Retinal pigment epithelial cell (primary cell): ENCODE data around the gene USP20.

Experiments used
- DNase-seq: peaks from one replicate; pipeline ENCODE4 v3.0.0-alpha.2; 2010; ENCODE audit warnings: low read depth
- H3K4me3 ChIP-seq: 2 replicates; pipeline ENCODE4 v1.5.1; 2011; ENCODE audit warnings: mild to moderate bottlenecking, low read length, control low read depth, moderate library complexity
- TF ChIP-seq, protein P1 (sequence below): conservative IDR thresholded peaks from 2 replicates; pipeline ENCODE4 v1.5.1; 2011; ENCODE audit warnings: low read depth, low read length, control low read depth, inconsistent platforms

USP20 gene

GRCh38 chr9:129864991-129865647 lies 29.9 kb downstream of the USP20 start:
- H3K4me3 ChIP-seq = no peak overlapping the region
- DNase-seq = no peak
- TF ChIP-seq, protein P1, sequence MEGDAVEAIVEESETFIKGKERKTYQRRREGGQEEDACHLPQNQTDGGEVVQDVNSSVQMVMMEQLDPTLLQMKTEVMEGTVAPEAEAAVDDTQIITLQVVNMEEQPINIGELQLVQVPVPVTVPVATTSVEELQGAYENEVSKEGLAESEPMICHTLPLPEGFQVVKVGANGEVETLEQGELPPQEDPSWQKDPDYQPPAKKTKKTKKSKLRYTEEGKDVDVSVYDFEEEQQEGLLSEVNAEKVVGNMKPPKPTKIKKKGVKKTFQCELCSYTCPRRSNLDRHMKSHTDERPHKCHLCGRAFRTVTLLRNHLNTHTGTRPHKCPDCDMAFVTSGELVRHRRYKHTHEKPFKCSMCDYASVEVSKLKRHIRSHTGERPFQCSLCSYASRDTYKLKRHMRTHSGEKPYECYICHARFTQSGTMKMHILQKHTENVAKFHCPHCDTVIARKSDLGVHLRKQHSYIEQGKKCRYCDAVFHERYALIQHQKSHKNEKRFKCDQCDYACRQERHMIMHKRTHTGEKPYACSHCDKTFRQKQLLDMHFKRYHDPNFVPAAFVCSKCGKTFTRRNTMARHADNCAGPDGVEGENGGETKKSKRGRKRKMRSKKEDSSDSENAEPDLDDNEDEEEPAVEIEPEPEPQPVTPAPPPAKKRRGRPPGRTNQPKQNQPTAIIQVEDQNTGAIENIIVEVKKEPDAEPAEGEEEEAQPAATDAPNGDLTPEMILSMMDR = no peak

- no peak for DNase-seq
- H3K4me3 ChIP-seq = no peak overlapping the region
- TF ChIP-seq, protein P1 = no peak
Measured at GRCh38 chr9:129865668-129866320, 30.5 kb downstream of the USP20 start.

DNA sequence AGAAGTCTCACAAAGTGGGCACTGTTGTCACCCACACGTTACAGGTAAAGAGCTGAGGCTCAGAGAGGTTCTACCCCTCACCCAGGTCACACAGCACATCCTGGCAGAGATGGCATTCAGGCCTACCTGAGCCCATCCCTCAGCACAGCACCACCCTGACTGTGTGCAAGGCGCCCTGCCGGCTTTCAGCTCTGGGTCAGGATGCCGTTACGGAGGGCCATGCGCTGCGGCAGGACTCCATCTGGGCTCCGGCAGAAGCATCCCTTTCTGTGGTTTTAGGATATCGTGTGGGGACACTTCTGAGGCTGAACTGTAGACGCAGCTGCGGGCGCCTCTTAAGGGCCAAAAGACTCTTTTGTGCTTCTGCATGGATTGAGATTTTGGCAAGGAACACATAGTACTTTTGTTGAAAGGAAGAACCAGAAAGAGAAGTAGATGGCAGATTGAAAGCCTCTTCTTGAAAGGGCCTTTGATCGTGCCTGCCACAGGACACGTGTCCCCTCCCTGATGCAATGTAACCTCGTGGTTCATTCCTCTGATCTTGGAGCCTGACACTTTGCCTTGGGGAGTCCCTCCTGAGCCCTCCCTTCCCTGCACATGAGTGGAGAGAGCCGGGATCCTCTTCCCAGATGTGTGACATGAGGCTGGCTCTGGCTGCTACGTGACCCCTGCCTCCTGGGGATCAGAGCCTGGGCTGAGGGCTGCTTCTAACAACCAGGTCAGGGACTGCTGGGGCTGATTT lies 31.3 kb downstream of the USP20 start:
- DNase-seq = no peak
- H3K4me3 ChIP-seq = no peak overlapping the region
- TF ChIP-seq, protein P1 = no peak

DNA sequence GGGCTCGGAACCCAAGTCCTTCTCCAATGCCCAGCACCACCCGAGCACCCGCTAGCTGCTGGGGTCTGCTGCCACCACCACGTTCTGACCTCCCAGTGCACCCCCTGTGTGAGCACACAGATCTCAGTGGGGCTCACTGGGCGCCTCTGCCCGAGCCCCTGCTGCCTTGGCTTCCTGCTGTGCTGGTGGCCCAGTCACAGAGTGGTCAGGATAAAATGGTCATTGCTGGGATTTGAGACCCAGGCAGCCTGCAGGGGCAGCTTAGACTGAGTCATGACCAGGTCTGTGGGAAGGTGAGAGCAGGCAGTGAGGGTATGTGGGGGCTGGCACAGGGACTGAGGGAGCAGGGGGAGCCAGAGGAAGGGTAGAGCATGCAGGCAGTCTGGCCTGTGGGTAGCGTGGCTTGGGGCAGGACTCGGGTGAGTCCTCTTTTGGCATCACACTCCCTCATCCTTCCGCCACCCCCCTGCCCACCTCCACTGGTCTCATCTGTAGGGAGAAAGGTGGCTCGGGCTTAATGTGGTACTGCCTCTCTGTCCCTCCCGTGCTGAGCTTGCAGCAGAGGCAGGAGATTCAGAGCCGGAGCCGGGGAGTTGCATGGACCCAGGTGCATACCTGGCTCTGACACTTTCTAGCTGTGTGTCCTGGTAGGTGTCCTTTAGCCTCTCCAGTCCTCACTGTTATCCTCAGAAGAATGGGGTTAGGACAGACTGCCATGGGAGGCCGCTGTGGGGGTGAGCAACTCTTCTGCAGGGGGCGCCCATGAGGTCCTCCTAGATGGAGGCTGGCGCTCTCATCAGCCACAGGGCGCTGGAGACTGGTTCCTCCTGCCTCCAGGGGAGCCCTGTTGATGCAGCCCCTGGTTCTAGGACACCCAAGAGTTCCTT lies 32.1 kb downstream of the USP20 start:
- no peak for DNase-seq
- TF ChIP-seq, protein P1 = no peak
- no peak overlapping the region for H3K4me3 ChIP-seq

DNA sequence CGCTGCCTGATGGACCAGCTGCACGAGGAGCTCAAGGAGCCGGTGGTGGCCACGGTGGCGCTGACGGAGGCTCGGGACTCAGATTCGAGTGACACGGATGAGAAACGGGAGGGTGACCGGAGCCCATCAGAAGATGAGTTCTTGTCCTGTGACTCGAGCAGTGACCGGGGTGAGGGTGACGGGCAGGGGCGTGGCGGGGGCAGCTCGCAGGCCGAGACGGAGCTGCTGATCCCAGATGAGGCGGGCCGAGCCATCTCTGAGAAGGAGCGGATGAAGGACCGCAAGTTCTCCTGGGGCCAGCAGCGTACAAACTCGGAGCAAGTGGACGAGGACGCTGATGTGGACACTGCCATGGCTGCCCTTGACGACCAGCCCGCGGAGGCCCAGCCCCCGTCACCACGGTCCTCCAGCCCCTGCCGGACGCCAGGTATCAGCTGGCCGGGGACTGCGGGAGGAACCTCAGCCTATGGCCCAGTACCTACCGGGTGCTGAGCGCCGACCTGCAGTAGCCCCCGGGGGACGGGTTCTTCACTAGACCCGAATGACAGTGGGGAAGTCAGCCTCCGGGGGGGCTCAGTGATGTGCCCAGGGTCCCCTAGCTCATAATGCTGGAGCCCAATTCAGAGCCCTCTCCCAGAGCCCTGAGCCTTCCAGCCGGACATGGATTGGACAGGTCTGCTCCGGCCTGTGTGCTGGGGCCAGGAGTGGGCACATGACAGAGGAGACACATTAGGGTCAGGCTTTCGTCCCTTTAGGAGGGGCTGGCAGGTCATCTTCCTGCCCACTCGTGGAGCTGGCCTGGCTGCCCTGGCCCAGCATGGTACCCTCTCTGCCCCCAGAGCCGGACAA lies 33.0 kb downstream of the USP20 start:
- no peak for DNase-seq
- TF ChIP-seq, protein P1 = no peak
- no peak overlapping the region for H3K4me3 ChIP-seq

- DNase-seq = no peak
- TF ChIP-seq, protein P1 = no peak
- no peak overlapping the region for H3K4me3 ChIP-seq
Measured at GRCh38 chr9:129868872-129869486, 33.7 kb downstream of the USP20 start.
